Ectodermal cell (in vitro differentiated cells): ENCODE results near the gene KCTD5.
"Not testable (repeated sequence)": the region's sequence is repeated elsewhere in the genome, so short reads cannot be mapped to it uniquely, and the experiment has no call there.

Source experiments
- H3K27ac ChIP-seq: 2 replicates; pipeline ENCODE4 v1.7.0; 2013; ENCODE audit warnings: mild to moderate bottlenecking, low read depth, low read length; ENCODE audit not compliant: insufficient read depth, poor library complexity, severe bottlenecking
- H3K27me3 ChIP-seq: 2 replicates; pipeline ENCODE4 v1.7.0; 2013; ENCODE audit warnings: mild to moderate bottlenecking, low read length; ENCODE audit not compliant: insufficient read depth, control insufficient read depth, poor library complexity, severe bottlenecking
- H3K36me3 ChIP-seq: one replicate; pipeline ENCODE4 v1.7.0; 2013; ENCODE audit warnings: low read length; ENCODE audit not compliant: control insufficient read depth, insufficient read depth
- H3K4me1 ChIP-seq: one replicate; pipeline ENCODE4 v1.7.0; 2013; ENCODE audit warnings: low read length; ENCODE audit not compliant: control insufficient read depth, insufficient read depth
- H3K4me3 ChIP-seq: 2 replicates; pipeline ENCODE4 v1.7.0; 2013; ENCODE audit warnings: low read depth, low read length, control low read depth; ENCODE audit not compliant: insufficient read depth
- H3K9me3 ChIP-seq: 2 replicates; pipeline ENCODE4 v1.7.0; 2013; ENCODE audit warnings: mild to moderate bottlenecking, low read length, moderate library complexity; ENCODE audit not compliant: control insufficient read depth
- WGBS, 2 experiments: methylation state at CpG; one replicate each; pipeline ENCODE4 v1.1.7; 2013; ENCODE audit warnings: missing lambda C conversion rate in 2 of 2; 5-methylcytosine and 5-hydroxymethylcytosine counted together

Gene KCTD5

DNA sequence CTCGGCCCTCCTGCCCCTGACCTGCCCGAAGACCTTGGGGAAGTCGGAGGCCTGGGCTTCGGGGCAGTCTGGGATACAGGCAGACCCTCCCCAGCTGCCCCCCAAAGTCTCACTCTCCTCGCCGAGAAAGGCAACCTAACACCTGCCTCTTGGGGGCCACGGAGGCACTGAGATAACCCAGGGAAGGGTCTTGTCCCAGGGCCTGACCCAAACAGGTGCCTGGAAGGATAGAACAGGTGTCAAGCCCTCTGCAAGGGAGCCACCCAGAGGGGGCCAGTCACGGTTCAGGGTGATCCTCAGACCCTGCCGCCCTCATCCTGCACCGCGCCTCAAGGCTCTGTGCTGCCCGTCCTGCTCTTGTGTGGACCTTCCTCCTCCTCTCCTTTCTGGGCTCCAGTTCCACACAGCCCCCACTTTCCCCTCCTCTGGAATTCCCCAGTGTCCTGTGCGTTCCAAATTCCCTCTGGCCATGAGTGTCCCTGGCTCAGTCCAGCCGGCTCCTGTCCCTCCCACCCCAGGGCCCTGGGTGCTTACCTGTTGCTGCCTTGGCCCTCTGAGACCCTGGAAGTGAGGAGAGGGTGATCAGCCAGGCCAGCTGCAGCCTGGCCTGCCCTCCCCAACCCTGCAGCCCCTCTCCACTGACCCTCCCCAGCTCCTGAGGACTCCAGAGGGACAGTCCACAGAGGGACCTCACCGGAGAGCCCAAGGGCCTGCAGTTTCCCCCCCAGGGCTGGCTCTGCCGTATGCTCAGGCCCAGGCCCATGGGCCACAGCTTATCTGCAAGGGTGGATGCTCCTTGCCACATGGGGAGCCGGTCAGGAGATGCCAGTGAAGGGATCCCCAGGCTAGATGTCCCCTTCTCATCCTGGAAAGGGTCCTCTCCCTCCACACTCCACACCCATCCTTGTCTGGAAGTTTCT, 33.9 kb downstream of the KCTD5 start:
- WGBS, 2 experiments = 82 to 84% methylated on average over 17 of the region's 17 CpGs
- Histone ChIP-seq H3K9me3 (no peaks in the 10 kb centered on the region), H3K36me3 (no peaks in the 10 kb centered on the region), H3K27ac (no peak overlapping the region), H3K4me1 (peaks cover 4% of the 10 kb centered on the region), H3K4me3 (peak overlapping the region; percentile 10), H3K27me3 (peaks cover 16% of the 10 kb centered on the region)

DNA sequence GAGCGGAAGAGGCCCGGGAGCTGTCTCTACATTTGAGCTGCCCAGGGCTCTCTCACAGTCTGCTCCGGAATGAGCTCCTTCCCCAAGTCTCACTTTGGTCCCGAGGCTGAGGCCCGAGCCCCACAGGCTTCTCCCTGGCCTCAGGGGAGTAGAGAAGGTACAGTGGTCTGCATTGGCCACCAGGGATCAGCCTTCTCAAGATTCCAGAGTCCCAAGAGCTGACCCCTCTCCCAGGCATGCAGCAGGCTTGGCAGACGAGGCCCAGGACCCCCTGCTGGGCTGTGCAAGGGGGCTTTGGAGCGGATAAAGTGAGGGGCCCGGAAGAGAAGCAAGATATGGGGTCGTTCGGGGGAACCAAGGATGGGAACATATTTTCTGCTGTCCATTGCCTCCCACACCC, 34.6 kb downstream of the KCTD5 start:
- 80 to 81% methylated on average over 10 of the region's 10 CpGs for WGBS, 2 experiments
- no peak overlapping the region for H3K4me3 ChIP-seq
- no peaks in the 10 kb centered on the region for H3K36me3 ChIP-seq
- H3K9me3 ChIP-seq = no peaks in the 10 kb centered on the region
- peaks cover 16% of the 10 kb centered on the region for H3K27me3 ChIP-seq
- peaks cover 4% of the 10 kb centered on the region for H3K4me1 ChIP-seq
- H3K27ac ChIP-seq = no peak overlapping the region

DNA sequence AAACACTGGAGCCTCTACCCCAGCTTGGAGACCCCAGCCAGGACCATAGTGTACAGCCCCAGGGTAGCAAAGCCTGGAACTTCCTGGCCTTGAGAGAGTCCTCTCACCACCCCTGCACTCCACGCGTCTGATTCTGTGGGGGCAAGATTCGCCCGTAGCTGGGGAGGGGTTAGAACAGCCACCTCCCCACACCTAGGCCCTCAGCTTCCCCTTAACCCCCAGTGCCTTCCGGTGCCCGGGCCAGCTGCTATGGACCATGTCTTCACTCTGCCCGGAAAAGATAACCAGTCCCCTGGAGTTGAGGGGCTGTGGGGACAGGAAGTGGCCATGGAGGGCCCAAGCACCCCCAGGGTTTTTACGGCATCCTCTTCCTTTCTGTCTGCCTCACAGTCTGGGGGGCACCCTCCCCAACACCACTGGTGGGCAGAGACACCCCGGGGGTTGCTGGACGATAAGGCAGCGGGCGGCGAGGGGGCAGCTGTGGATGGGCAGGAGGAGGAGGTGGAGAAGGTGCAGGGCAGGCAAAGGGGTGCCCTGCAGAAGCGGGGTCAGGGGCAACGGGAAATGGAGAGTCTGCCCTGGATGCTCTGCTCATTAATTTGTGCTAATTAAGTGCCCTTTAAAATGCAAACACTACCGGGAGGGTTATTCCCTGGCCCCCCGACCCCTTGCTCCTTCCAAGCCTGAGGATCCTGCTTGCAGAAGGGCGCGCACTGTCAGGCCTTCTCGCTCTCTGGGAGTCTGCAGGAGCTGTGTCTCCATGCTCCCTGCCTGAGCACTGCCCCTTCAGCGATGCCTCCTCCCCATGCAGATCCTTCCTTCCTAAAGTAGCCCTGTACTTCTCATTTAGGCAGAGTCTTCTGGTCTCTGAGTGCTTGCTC, 35.3 kb downstream of the KCTD5 start:
- H3K4me1 ChIP-seq = peaks cover 4% of the 10 kb centered on the region
- no peaks in the 10 kb centered on the region for H3K9me3 ChIP-seq
- H3K27ac ChIP-seq = no peak overlapping the region
- peaks cover 16% of the 10 kb centered on the region for H3K27me3 ChIP-seq
- no peaks in the 10 kb centered on the region for H3K36me3 ChIP-seq
- H3K4me3 ChIP-seq = no peak overlapping the region
- WGBS, 2 experiments = 92% methylated on average over 21 of the region's 21 CpGs

DNA sequence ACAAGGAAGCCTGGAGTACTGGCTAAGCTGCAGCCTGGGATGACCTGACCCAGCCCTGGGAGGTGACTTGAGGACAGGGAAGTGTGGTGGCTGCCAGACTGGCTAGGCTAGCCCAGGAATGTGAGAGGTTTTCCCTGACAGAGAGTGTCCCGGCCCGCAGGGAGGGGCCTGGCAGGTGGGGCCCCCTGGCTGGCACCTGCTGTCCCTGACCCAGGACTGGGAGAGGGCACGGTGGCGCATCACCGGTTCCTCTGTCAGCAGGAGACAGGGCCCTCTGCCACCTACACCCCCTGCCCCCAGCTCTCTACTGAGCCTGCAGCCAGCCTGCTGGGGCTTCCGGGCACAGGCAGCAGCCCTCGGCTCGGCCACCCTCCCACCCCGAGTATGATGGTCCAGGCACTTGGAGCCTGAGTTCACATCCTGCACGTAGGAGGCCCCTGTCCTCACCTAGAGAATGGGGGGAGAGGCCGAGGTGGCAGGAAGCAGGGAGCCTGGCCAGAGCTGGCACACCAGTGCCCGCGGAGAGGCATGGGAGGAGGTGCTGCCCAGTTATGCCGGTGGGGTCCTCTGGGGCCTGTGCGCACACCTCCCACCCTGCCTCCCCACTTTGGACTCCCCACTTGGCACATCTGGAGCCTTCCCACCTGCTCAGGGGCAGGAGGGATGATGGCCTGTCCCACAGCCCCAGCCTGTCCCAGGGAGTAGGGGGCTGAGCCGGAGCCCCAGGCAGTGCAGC, 37.2 kb downstream of the KCTD5 start:
- H3K9me3 ChIP-seq = no peaks in the 10 kb centered on the region
- no peak overlapping the region for H3K4me3 ChIP-seq
- peaks cover 4% of the 10 kb centered on the region for H3K4me1 ChIP-seq
- H3K27me3 ChIP-seq = peaks cover 16% of the 10 kb centered on the region
- no peak overlapping the region for H3K27ac ChIP-seq
- 91 to 92% methylated on average over 16 of the region's 16 CpGs for WGBS, 2 experiments
- no peaks in the 10 kb centered on the region for H3K36me3 ChIP-seq

DNA sequence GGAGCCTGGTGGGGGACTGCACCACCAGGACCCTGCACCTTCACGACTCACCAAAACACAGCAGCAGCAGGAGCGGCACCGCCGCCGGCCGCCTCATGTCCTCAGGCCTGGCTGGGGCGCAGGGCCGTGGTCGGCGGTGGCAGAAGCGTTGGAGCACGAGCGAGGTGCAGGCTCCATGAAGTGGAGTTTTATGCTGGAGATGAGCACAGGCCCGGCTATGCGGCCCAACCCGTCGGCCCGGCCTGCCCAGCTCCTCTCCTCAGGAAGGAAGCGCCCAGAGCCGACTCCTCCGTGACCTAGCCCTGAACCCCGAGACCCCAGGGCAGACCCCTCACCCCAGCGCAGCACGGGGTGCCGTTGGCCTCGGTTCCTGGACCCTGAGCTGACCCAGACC, 37.7 kb downstream of the KCTD5 start, which contains the start of gene PRSS27:
TSS of gene PRSS27 (minus strand) at position 161 of the 394 bp plus-strand sequence. CDS start at position 97, 64 bp downstream.
- H3K27ac ChIP-seq = peak within 1 kb of the TSS; percentile 69
- H3K36me3 ChIP-seq = no peaks in the 10 kb centered on the region
- peaks cover 15% of the 10 kb centered on the region for H3K27me3 ChIP-seq
- WGBS, 2 experiments = 92% methylated on average over 26 of the region's 26 CpGs
- H3K4me1 ChIP-seq = peaks cover 4% of the 10 kb centered on the region
- H3K4me3 ChIP-seq = peak within 1 kb of the TSS; percentile 54
- H3K9me3 ChIP-seq = no peaks in the 10 kb centered on the region

DNA sequence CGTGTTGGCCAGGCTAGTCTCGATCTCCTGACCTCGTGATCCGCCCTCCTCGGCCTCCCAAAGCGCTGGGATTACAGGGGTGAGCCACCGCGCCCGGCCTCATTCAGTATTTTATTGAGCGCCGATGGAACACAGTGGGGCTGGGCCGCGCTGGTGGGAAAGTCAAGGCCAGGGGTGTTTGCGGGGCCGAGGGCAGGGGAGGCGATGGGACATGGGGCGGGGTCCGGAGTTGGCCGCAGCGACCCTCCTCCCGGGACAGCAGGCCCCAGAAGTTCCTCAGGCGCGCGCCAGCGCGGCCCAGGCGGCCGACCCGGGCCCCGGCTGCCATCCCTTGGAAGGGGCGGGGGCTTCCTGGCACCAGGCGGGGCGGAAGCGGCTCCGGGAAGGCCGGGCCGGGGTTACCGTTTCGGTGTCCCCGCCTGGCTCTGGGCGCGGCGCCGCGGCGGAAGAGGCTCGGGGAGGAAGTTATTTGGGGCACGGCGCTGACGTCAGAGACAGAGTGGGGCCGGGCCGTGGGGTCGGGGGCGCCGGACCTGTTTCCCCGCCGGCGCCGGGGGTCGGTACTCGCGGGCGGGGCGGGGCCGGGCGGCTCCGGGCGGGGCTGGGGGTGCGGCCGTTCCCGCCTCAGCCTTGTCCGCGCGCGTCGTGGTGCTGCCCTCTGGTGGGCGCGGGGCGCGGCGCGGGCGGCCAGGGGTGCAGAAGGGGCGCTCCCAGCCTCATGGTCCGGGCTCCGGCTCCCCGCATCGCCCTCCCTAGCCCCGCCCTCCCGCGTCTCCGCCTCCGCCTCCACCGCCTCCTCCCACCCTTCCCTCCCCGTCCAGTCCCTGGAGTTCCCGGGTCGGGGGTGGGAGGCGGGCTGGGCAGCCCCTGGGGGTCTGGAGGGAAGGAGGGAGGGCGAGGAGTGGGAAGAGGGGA, 38.7 kb downstream of the KCTD5 start:
- H3K36me3 ChIP-seq = no peaks in the 10 kb centered on the region
- H3K27me3 ChIP-seq = peaks cover 6% of the 10 kb centered on the region
- WGBS, 2 experiments = 2% methylated on average over 92 to 94 of the region's 99 CpGs
- H3K4me3 ChIP-seq = peak overlapping the region; percentile 54
- peak overlapping the region; percentile 69 for H3K27ac ChIP-seq
- H3K4me1 ChIP-seq = peaks cover 1% of the 10 kb centered on the region
- no peaks in the 10 kb centered on the region for H3K9me3 ChIP-seq

DNA sequence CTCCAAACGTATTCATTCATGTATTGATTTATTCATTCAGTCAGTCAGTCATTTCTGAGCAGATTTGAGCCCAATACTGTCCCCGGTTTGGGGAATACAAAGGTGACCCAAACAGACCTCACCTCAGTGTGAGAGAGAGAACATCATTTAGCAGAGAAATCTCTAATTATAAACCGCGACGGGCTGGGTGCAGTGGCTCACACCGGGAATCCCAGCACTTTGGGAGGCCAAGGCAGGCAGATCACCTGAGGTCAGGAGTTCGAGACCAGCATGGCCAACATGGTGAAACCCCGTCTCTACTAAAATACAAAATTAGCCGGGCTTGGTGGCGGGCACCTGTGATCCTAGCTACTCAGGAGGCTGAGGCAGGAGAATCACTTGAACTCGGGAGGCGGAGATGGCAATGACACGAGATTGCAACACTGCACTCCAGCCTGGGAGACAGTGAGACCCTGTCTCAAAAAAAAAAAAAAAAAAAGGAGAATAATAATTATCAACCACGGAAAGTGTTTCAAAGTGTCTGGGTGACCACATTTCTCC, 39.4 kb downstream of the KCTD5 start:
- not testable (repeated sequence) for H3K4me1 ChIP-seq, H3K27ac ChIP-seq, H3K27me3 ChIP-seq, H3K36me3 ChIP-seq, H3K9me3 ChIP-seq
- WGBS, 2 experiments = 59% methylated on average over 14 of the region's 14 CpGs
- H3K4me3 ChIP-seq = peak overlapping the region; percentile 54

DNA sequence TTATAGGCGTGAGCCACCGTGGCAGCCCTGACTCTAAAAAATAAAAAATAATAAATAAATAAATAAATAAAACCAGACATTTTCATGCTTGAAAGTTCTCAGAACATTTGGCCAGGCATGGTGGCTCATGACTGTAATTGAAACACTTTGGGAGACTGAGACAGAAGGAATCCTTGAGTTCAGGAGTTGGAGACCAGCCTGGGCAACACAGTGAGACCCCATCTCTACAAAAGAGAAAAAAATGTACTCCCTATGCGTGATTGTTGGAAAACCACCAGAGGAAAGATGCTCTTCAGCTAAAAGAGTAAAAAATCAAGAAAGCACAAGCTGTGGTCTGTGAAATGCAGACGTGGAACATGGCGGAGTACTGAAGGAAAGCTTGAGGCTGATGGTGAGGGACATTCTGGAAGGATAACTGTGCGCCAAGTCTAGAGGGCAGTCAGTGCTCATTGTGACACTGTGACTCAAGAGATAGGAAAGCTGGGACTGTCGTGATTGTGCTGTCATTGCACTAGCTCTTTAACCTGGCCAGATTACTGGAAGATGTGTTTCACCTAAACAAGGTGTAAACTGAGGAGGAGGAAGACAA, 41.9 kb downstream of the KCTD5 start:
- H3K4me3 ChIP-seq = no peak overlapping the region

More for the DNA sequence above, 41.9 kb downstream of the KCTD5 start:
- H3K36me3 ChIP-seq = no peaks in the 10 kb centered on the region
- H3K4me1 ChIP-seq = no peaks in the 10 kb centered on the region
- no peak overlapping the region for H3K27ac ChIP-seq
- no peaks in the 10 kb centered on the region for H3K27me3 ChIP-seq
- WGBS, 2 experiments = 90% methylated on average over 5 of the region's 7 CpGs
- no peaks in the 10 kb centered on the region for H3K9me3 ChIP-seq
